ENCODE data around the gene TIMM23B. TPM values are rescaled to one million over a fixed set of nuclear protein-coding genes. Genes with fewer than 3 reads are reported as not detected.

The TIMM23B gene
- total RNA-seq: 10 to 100 TPM; 15.6 to 19.7 TPM

GRCh38 chr10:49941447-49942338, at the start of gene TIMM23B, which contains the start of gene PARG:
TIMM23B (plus strand) TSS chr10:49942053; CDS start chr10:49942195, 142 bp downstream.
PARG (minus strand) TSS chr10:49942027; CDS start chr10:49941725, 302 bp downstream.

GRCh38 chr10:49988376-49988775, 46.5 kb downstream of the TIMM23B start, which contains the start of gene AGAP6:
AGAP6 (plus strand) TSS chr10:49988406; CDS start chr10:49988716, 310 bp downstream.

Other genes starting within 250 kb of the TIMM23B start
- gene OGDHL, start 179.7 kb upstream of the TIMM23B start, total RNA-seq: under 1 TPM in 1 of 2 experiments, not detected in 1; 0.10 TPM
- gene PARG, start within 50 bp of the TIMM23B start, total RNA-seq: 10 to 100 TPM; 29.9 to 30.1 TPM
- 10 to 100 TPM; 15.5 to 16.3 TPM for gene AGAP6, start 46.4 kb downstream of the TIMM23B start, total RNA-seq
- 10 to 100 TPM; 49.8 to 51.3 TPM for gene WASHC2A, start 125.9 kb downstream of the TIMM23B start, total RNA-seq